ENCODE results near the gene PPP1R27. TPM values are rescaled to one million over a fixed set of nuclear protein-coding genes. Genes with fewer than 3 reads are reported as not detected.

Gene PPP1R27
- total and polyA plus RNA-seq, 2 donors = not detected

- no peak overlapping the region for H3K4me3 ChIP-seq (ENCODE audit: low read depth, low read length)
- WGBS = 45% methylated on average over 23 of the region's 23 CpGs
- H3K4me1 ChIP-seq (ENCODE audit: insufficient read depth) = no peaks in the 10 kb centered on the region
- H3K36me3 ChIP-seq (ENCODE audit: insufficient read depth) = no peaks in the 10 kb centered on the region
- no peak overlapping the region for H3K27ac ChIP-seq (ENCODE audit: low read depth)
- DNase-seq (ENCODE audit: extremely low spot score) = no peak
Observed at GRCh38 chr17:81867170-81867990, 32.5 kb upstream of the PPP1R27 start.

GRCh38 chr17:81866440-81867169, 31.8 kb upstream of the PPP1R27 start:
- no peak for DNase-seq (ENCODE audit: extremely low spot score)
- H3K4me1 ChIP-seq (ENCODE audit: insufficient read depth) = no peaks in the 10 kb centered on the region
- peak overlapping the region; percentile 28 for H3K27ac ChIP-seq (ENCODE audit: low read depth)
- H3K36me3 ChIP-seq (ENCODE audit: insufficient read depth) = no peaks in the 10 kb centered on the region
- 71% methylated on average over 18 of the region's 18 CpGs for WGBS
- no peak overlapping the region for H3K4me3 ChIP-seq (ENCODE audit: low read depth, low read length)

- Histone ChIP-seq H3K27ac (ENCODE audit: low read depth) (no peak overlapping the region), H3K4me3 (ENCODE audit: low read depth, low read length) (no peak overlapping the region), H3K4me1 (ENCODE audit: insufficient read depth) (no peaks in the 10 kb centered on the region), H3K36me3 (ENCODE audit: insufficient read depth) (no peaks in the 10 kb centered on the region)
- DNase-seq (ENCODE audit: extremely low spot score) = no peak
- WGBS = 59% methylated on average over 18 of the region's 18 CpGs
Observed at GRCh38 chr17:81865733-81866439, 31.0 kb upstream of the PPP1R27 start.

- DNase-seq (ENCODE audit: extremely low spot score) = no peak
- 94% methylated on average over 8 of the region's 8 CpGs for WGBS
- H3K27ac ChIP-seq (ENCODE audit: low read depth) = no peak overlapping the region
- H3K4me1 ChIP-seq (ENCODE audit: insufficient read depth) = no peaks in the 10 kb centered on the region
- no peaks in the 10 kb centered on the region for H3K36me3 ChIP-seq (ENCODE audit: insufficient read depth)
- H3K4me3 ChIP-seq (ENCODE audit: low read depth, low read length) = no peak overlapping the region
Observed at GRCh38 chr17:81865358-81865732, 30.5 kb upstream of the PPP1R27 start.

GRCh38 chr17:81863833-81864768, 29.3 kb upstream of the PPP1R27 start:
- H3K4me1 ChIP-seq (ENCODE audit: insufficient read depth) = no peaks in the 10 kb centered on the region
- H3K36me3 ChIP-seq (ENCODE audit: insufficient read depth) = no peaks in the 10 kb centered on the region
- H3K27ac ChIP-seq (ENCODE audit: low read depth) = no peak overlapping the region
- no peak overlapping the region for H3K4me3 ChIP-seq (ENCODE audit: low read depth, low read length)
- no peak for DNase-seq (ENCODE audit: extremely low spot score)
- WGBS = 79% methylated on average over 9 of the region's 9 CpGs

GRCh38 chr17:81863123-81863675, 28.3 kb upstream of the PPP1R27 start:
- Histone ChIP-seq H3K27ac (ENCODE audit: low read depth) (no peak overlapping the region), H3K4me1 (ENCODE audit: insufficient read depth) (no peaks in the 10 kb centered on the region), H3K4me3 (ENCODE audit: low read depth, low read length) (no peak overlapping the region), H3K36me3 (ENCODE audit: insufficient read depth) (no peaks in the 10 kb centered on the region)
- no peak for DNase-seq (ENCODE audit: extremely low spot score)
- WGBS = 82% methylated on average over 6 of the region's 6 CpGs

GRCh38 chr17:81860756-81861568, 26.1 kb upstream of the PPP1R27 start:
- peak; percentile 100 for DNase-seq (ENCODE audit: extremely low spot score)
- H3K4me3 ChIP-seq (ENCODE audit: low read depth, low read length) = peak overlapping the region; percentile 64
- peak overlapping the region; percentile 98 for H3K27ac ChIP-seq (ENCODE audit: low read depth)
- WGBS = under 1% methylated on average over 74 of the region's 74 CpGs
- H3K36me3 ChIP-seq (ENCODE audit: insufficient read depth) = no peaks in the 10 kb centered on the region
- H3K4me1 ChIP-seq (ENCODE audit: insufficient read depth) = no peaks in the 10 kb centered on the region

GRCh38 chr17:81859906-81860755, 25.3 kb upstream of the PPP1R27 start, which contains the start of gene P4HB:
Gene P4HB (minus strand): TSS chr17:81860535. CDS start chr17:81860471, 64 bp downstream.
- Histone ChIP-seq H3K27ac (ENCODE audit: low read depth) (peak within 1 kb of the TSS; percentile 98), H3K36me3 (ENCODE audit: insufficient read depth) (no peaks in the 10 kb centered on the region), H3K4me1 (ENCODE audit: insufficient read depth) (no peaks in the 10 kb centered on the region), H3K4me3 (ENCODE audit: low read depth, low read length) (peak within 1 kb of the TSS; percentile 93)
- no peak for DNase-seq (ENCODE audit: extremely low spot score)
- under 1% methylated on average over 95 of the region's 95 CpGs for WGBS

GRCh38 chr17:81858967-81859905, 24.4 kb upstream of the PPP1R27 start:
- Histone ChIP-seq H3K4me3 (ENCODE audit: low read depth, low read length) (peak overlapping the region; percentile 93), H3K36me3 (ENCODE audit: insufficient read depth) (no peaks in the 10 kb centered on the region), H3K27ac (ENCODE audit: low read depth) (no peak overlapping the region), H3K4me1 (ENCODE audit: insufficient read depth) (no peaks in the 10 kb centered on the region)
- no peak for DNase-seq (ENCODE audit: extremely low spot score)
- 50% methylated on average over 23 of the region's 23 CpGs for WGBS

- H3K36me3 ChIP-seq (ENCODE audit: insufficient read depth) = no peaks in the 10 kb centered on the region
- no peak overlapping the region for H3K4me3 ChIP-seq (ENCODE audit: low read depth, low read length)
- no peak for DNase-seq (ENCODE audit: extremely low spot score)
- no peaks in the 10 kb centered on the region for H3K4me1 ChIP-seq (ENCODE audit: insufficient read depth)
- WGBS = 85% methylated on average over 30 of the region's 30 CpGs
- H3K27ac ChIP-seq (ENCODE audit: low read depth) = no peak overlapping the region
Observed at GRCh38 chr17:81858170-81858966, 23.5 kb upstream of the PPP1R27 start.

Data from urinary bladder (tissue), 4 donors.